Measurements from ENCODE around the gene ZBTB32.

DNA sequence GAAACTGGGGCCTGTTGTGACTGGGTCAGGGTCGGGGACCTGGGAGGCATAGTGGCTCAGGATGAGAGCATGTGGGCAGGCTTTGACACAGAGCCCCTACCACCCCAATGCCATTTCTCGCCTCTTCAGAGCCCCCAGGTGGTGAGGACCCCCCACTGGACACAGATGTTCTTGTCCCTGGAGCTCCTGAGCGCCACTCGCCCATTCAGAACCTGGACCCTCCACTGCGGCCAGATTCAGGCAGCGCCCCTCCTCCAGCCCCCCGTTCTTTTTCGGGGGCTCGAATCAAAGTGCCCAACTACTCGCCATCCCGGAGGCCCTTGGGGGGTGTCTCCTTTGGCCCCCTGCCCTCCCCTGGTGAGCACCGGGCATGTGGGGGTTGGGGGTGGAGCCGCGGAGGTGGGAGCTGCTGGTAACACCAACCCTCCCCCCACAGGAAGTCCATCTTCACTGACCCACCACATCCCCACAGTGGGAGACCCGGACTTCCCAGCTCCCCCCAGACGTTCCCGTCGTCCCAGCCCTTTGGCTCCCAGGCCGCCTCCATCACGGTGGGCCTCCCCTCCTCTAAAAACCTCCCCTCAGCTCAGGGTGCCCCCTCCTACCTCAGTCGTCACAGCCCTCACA, 27.5 kb downstream of the ZBTB32 start:
- TF ChIP-seq, protein P1, sequence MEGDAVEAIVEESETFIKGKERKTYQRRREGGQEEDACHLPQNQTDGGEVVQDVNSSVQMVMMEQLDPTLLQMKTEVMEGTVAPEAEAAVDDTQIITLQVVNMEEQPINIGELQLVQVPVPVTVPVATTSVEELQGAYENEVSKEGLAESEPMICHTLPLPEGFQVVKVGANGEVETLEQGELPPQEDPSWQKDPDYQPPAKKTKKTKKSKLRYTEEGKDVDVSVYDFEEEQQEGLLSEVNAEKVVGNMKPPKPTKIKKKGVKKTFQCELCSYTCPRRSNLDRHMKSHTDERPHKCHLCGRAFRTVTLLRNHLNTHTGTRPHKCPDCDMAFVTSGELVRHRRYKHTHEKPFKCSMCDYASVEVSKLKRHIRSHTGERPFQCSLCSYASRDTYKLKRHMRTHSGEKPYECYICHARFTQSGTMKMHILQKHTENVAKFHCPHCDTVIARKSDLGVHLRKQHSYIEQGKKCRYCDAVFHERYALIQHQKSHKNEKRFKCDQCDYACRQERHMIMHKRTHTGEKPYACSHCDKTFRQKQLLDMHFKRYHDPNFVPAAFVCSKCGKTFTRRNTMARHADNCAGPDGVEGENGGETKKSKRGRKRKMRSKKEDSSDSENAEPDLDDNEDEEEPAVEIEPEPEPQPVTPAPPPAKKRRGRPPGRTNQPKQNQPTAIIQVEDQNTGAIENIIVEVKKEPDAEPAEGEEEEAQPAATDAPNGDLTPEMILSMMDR (conservative IDR thresholded peaks at IDR 0.05) = no peak
- no peak for TF ChIP-seq EZH2 (IDR thresholded peaks at IDR 0.05; ENCODE audit: low read depth)
